GM19035 (cell line): ENCODE results near the gene DRD2.
"Not testable (repeated sequence)": the region's sequence is repeated elsewhere in the genome, so short reads cannot be mapped to it uniquely, and the experiment has no call there.

Source experiments
- ATAC-seq: cut with Tn5 transposase; IDR thresholded peaks from one replicate; pipeline ENCODE4 v1.9.1; 2021; ENCODE audit not compliant: unreplicated experiment

Gene DRD2

GRCh38 chr11:113475160-113475761 lies at the start of gene DRD2:
DRD2 (minus strand) TSS chr11:113475398; CDS start chr11:113424651, 50,747 bp downstream.
- no peak for ATAC-seq

- ATAC-seq, result not testable (repeated sequence)
Observed at GRCh38 chr11:113523906-113524305, 48.7 kb upstream of the DRD2 start.

- ATAC-seq, result no peak
Observed at GRCh38 chr11:113521737-113522517, 46.7 kb upstream of the DRD2 start.

- no peak for ATAC-seq
Observed at GRCh38 chr11:113519989-113520613, 44.9 kb upstream of the DRD2 start.

- ATAC-seq, result no peak
Observed at GRCh38 chr11:113518716-113519495, 43.7 kb upstream of the DRD2 start.

GRCh38 chr11:113517361-113517760 lies 42.2 kb upstream of the DRD2 start:
- ATAC-seq, result no peak

GRCh38 chr11:113514856-113515255 lies 39.7 kb upstream of the DRD2 start:
- no peak for ATAC-seq

- ATAC-seq, result no peak
Observed at GRCh38 chr11:113507341-113507740, 32.1 kb upstream of the DRD2 start.

- ATAC-seq, result no peak
Observed at GRCh38 chr11:113506893-113507292, 31.7 kb upstream of the DRD2 start.

- ATAC-seq, result no peak
Observed at GRCh38 chr11:113506461-113506860, 31.3 kb upstream of the DRD2 start.

- no peak for ATAC-seq
Observed at GRCh38 chr11:113505541-113506375, 30.6 kb upstream of the DRD2 start.

- no peak for ATAC-seq
Observed at GRCh38 chr11:113505046-113505445, 29.8 kb upstream of the DRD2 start.

GRCh38 chr11:113504586-113504985 lies 29.4 kb upstream of the DRD2 start:
- no peak for ATAC-seq

- ATAC-seq, result no peak
Observed at GRCh38 chr11:113504071-113504470, 28.9 kb upstream of the DRD2 start.

- no peak for ATAC-seq
Observed at GRCh38 chr11:113497066-113497910, 22.1 kb upstream of the DRD2 start.

- ATAC-seq, result no peak
Observed at GRCh38 chr11:113496026-113496651, 20.9 kb upstream of the DRD2 start.

GRCh38 chr11:113494021-113494420 lies 18.8 kb upstream of the DRD2 start:
- ATAC-seq, result no peak

- no peak for ATAC-seq
Observed at GRCh38 chr11:113493206-113493605, 18.0 kb upstream of the DRD2 start.

- ATAC-seq, result no peak
Observed at GRCh38 chr11:113488931-113489351, 13.7 kb upstream of the DRD2 start.
